CMK (cell line): ENCODE data around the gene COPS2.

Experiments used
- DNase-seq: peaks from one replicate; pipeline ENCODE4 v3.0.0-alpha.2; 2010; ENCODE audit warnings: low read depth

Gene COPS2

DNA sequence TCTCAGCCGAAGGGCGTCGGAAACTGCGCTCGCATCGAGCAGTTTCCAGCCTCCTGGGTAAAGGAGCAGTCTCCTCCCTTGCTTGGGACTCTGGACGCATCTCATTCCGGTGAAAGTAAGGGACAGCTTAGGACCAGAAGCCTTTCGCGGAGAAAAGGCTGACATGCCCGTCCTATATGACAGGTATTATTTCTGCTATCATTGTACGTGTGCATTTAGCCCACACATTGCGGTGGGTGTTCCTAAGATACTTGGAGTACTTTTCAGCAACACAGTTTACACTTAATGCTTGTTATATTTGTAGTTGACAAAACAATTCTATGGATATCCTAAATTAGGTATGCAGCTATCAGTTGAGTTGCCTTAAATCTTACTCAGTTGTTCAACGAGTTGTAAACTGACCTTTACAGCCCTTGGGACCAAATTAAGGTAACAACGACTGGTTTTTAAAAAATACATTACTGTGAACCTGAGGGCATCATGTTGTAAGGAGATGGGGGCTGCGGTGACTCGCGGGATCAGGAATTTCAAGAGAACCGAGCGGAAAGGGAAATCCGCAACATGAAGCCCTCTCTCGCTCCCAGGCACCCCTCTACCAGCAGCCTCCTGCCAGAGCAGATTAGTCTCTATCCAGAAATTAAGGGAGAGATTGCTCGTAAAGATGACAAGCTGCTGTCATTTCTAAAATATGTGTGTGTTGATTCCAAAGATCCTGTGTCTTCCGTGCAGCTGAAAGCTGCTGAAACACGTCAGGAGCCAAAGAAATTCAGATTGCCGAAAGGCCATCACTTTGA is 632 bp upstream of the COPS2 start:
- DNase-seq = no peak

DNA sequence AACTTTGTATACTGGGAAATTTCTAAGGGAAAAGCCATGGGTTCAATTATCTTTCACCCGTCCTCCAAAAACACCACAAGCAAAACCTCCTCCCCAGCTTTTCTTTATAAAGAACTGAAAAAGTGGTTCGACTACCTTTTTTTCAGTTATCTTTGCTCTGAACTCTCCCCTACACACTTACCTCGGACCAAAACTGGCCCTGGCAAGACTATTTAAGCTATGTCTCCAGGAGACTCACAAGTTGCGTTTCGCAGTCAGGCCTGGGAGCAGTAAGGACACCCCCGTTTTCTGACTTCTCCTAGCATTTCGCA is 645 bp downstream of the COPS2 start:
- no peak for DNase-seq

DNA sequence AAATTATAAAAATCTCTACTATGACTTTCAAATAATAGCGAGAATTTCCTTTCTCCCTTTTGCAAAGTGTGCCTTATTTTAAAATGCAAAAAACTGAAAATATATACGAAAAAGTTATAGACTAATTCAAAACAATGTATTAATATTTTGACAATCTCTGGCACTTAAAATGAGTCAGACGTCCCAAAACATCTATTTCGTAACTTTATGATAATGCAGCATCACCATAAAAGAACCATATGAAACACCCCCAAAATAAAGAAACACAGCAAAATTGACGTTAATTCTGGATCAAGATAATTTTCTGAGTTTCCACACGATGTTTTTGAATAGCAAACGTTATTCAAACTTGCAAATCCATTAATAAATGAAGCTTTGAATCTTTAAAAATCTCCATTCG is 1.0 kb downstream of the COPS2 start:
- DNase-seq = no peak

DNA sequence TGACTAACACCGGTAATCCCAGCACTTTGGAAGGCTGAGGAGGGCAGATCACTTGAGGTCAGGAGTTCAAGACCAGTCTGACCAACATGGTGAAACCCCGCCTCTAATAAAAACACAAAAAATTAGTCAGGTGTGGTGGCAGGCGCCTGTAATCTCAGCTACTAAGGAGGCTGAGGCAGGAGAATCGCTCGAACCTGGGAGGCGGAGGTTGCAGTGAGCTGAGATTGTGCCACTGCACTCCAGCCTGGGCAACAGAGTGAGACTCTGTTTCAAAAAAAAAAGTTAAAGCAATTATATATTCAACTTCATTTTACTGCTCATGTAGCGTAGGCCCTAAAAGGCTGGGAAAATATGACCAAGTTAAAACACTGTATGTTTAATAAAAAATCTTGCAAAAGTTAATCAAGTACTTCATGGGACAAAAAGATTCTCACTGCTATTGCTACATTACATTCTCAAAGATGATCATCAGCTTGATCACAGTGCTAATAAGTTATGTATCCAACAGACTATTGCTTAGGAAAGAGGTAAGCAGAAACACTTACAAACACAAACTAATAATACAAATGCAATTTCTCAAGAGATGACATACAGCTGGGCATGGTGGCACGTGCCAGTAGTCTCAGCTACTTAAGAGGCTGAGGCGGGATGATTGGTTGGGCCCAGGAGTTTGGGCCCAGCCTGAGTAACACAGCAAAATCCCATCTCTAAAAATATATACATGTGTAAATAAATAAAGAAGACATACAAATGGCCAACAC is 2.7 kb downstream of the COPS2 start:
- no peak for DNase-seq

DNA sequence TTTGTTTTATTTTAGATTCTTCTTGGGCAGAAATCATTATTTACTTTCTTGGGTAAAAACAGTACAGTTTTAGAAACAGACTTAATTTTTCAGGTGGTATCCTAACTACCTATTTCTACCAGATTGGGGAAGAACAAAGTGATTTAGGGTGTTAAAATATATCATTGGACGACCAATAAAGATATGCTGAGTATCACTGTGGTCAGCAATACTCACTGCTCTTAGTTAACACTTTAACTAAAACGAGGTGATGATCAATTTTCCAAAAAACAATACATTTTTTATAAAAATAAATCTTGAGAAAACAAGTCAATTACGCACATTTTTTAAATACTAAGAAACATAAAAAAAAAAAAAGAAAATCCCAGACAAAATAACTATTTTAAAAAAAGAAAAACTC is 3.6 kb downstream of the COPS2 start:
- no peak for DNase-seq

DNA sequence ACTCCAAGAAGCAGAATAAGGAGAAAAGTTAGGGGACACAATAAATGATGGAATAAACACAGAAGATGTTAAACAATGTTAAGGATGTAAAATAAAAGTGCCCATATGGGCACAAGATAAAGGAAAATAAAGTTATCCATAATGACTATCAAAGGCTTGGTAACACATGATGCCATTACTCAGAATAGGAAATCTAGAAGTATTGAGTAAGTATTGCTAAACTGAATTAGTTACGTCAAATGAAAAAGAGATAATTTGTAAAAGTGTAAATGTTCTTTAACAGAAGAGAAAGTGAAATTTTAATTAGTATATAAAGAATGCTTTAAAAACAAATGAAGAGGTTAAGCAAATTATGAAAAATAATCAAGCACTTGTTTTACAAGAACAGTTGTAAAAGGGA is 6.7 kb downstream of the COPS2 start:
- no peak for DNase-seq

DNA sequence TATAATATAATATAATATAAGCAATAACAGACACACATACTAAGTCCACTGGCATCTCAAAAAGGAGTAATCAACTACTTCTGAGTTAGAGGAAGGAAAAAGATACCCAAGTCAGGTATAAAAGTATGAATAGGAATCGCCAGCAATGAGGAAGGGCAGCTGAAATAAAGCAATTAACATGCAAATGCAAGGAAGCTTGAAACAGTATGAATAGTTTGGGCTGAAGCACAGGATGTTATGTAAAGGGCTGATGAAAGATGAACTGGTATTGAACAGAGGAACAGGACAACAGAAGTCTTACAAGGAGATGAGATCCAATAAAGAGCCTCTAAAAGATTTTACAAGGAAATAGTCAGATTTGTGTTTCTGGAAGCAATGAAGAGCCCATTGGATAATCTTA is 7.1 kb downstream of the COPS2 start:
- no peak for DNase-seq

DNA sequence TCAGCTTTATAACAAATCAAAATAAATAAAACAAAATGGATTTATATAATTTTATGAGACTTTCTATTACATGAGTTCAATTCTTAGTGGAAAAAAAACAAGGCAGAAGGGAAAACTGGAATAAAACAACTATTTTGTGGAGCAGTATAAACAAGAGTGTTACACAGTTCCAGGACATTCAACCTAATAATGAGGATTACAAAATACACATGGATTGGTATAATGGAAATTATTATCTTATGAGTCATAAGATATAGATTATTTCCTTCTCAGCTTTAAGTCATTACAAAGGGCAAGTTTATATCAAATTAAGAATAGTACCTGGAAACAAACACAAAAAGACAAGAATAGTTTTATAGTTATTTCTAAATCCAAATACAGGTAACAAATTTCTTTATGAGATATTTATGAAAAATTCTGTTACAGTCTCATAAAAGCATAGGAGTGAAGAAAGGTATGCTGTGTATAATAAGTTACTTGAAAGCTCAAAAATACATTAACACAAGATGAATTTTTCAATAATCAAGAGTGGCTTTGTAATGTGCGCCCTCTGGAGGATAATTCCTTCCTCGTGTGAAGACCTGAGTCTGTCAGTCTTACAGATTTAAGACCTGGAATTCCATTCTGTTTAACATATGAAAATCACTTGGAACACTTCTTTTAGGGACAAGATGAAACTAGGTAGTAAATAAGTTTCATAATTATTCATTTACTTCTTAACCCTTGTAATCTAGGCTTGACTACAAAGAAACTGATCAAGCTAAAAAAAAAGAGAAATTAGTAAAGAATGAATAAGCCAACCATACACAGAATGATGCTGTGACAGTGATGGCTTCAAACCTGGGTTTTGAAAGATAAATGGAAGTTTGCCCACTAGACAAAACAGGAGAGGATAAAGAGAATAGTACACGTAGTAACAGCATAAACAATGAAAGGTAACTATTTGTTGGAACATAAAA is 9.5 kb downstream of the COPS2 start:
- no peak for DNase-seq

DNA sequence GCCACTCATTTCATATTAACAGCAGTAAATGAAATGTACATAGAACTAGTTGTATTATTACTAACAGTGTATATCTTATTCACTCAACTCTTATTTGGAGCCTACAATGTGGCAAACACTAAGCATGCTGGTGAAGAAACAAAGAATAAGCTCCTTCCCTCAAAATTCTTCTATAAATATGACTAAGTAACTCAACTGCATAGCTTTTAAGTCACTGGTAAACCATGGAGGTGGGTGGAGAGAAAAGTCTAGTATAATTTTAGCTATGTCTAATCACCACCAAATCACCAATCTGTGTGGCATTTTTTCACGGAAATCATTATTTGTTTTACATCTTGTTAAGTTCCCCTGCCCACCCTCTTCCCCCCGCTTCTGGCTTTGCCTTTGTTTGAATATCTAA is 17.5 kb downstream of the COPS2 start:
- DNase-seq = no peak

DNA sequence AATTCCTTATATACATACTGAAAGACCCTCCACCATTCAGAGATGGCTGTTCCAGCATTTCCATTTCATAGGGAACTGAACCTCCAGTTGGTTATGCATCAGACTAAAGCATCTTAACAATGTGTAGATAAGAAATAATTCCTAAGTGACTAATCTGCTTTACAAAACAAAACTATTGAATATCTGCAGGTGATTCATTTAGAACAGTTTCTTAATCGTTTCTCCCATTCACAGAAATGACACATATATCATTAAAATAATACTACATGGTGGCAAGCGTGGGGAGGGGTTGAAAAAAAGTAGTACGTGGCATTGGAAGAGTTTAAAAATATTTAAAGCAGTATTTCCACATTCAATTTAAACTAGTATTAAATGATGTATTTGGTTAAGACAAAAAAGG is 19.5 kb downstream of the COPS2 start:
- no peak for DNase-seq

DNA sequence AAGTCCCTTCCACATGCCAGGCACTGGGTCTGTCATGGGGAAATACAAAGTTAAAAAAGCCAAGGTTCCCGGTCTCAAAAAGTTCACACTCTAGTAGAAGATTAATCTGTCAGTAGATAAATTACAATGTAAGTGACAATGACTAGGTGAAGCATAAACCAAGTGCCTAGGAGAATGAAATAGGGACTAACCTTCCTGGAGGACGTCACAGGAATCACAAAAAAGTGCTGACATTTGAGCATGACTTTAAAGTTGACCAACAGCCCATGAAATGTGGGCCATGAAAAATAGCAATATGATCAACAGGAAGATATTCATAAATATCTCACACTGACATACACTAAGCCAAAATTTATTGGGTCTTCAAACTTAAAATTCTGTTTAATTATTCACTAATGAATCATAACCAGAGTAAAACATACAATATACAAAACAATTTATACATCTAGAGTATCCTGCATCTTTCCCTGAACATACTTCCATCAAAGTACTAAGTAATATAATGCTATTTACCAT is 20.0 kb downstream of the COPS2 start:
- DNase-seq = no peak

DNA sequence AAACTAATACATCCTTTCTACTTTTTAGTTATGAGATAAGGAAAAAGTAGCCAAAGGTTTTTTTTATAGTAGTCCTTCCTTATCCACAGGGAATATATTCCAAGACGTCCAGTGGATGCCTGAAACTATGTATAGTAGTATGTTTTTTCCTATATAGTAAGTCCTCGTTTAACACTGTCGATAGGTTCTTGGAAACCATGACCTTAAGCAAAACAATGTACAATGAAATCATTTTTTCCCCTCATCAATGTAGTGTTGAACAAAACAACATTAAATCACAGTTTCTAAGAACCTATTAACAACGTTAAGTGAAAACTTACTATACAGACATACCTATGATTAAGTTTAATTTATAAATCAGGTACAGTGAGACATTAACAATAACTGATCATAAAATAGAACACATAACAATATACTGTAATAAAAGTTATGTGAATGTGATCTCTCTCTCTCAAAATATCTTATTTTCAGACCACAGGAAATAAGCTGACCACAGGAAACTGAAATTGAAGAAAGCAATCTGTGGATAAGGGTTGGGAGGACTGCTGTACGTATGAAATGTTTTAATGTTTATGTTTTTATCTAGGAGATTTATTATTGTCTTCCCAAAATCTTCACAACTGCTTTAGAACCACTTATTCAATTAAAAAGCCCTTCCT is 20.6 kb downstream of the COPS2 start:
- no peak for DNase-seq

DNA sequence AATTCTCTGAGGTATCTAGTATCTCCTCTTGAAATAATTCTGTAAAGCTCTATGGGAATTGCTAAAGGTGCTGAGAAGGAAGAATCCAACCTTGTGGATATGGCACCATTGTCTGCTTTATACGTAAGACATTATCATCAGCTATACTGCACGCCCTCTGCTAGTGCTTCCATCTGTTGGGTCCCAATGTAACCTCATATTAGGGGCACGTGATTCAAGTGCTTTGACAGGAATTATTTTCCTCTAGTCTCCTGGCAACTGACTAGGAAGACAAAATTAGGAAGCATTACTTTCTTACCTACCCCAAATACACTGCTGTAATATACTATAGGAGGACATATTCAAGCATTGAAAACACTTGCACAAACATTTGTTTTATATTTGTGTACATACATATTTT is 24.0 kb downstream of the COPS2 start:
- no peak for DNase-seq

DNA sequence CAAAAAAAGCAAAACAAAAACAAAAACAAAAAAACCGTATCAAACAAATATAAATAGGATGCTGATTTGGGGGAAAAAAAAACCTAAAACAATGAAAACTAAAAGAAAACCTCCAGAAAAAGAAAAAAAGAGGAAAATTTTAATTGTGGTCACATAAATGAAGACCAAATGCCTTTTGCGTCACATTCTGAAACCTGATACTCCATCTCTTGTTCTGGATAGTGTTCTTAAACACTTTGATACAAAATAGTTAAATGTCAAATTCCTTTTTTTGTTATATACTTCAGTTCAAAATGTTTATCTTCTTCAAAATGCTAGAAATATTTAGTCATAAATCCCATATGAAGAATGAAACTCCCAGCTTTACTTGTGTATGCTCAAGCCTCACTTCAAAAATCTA is 31.0 kb downstream of the COPS2 start:
- no peak for DNase-seq

DNA sequence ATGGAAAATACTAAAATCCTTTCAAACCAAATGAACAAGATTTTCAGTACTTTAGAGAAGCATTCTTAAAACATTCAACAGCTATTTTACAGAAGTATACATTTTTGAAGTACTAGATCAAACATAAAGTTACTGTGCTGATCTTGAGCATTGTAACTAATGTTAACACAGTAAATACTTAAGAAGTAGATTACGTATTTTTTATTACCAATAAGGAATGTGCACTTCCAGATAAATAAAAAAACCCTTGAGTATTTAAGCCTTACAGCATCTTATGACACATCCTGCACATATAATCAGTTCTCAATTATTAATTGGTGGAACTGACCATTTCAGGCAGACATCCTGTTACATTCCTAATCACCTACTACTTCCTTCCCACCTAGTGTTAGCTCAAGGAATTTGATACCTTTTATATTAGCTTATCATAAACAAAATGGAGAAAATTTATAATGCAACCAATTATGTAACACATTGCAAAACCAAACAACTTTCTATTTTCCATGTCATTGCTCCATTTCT is 32.8 kb downstream of the COPS2 start:
- DNase-seq = no peak

DNA sequence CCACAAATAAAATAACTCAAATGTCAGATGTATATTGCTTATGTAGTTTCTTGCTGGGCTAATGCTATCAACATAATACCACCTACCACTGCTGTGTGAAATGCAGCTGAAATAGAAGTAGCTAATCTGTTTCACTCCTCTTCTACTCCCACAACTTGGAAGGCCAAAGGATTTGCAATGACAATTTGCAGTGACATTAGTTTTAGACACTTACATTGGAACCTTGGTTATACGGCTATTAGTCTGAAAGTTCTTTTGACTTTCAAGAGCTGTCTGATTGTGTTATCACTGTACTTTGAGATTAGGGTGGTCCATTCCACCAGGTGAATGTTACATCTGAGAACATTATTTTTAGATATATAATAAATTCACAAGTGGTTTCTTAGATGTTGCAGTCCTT is 33.5 kb downstream of the COPS2 start:
- no peak for DNase-seq

DNA sequence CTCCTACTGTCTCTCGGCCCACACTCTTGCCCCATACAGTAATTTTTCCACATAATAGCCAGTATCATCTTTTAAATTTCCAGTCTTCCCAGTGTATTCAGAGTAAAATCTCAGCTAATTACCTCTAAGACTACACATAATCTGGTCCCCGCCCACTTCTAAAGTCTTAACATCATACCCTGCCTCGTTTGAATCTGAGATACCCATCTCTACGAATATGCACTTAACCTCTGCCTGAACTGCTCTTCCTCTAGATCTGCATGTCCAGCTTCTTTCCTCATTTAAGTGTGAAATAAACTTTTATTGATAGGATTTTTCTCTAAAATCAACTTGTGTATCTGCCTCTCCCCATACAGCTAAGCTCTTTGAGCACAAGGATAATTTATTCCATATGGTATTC is 34.6 kb downstream of the COPS2 start:
- no peak for DNase-seq

DNA sequence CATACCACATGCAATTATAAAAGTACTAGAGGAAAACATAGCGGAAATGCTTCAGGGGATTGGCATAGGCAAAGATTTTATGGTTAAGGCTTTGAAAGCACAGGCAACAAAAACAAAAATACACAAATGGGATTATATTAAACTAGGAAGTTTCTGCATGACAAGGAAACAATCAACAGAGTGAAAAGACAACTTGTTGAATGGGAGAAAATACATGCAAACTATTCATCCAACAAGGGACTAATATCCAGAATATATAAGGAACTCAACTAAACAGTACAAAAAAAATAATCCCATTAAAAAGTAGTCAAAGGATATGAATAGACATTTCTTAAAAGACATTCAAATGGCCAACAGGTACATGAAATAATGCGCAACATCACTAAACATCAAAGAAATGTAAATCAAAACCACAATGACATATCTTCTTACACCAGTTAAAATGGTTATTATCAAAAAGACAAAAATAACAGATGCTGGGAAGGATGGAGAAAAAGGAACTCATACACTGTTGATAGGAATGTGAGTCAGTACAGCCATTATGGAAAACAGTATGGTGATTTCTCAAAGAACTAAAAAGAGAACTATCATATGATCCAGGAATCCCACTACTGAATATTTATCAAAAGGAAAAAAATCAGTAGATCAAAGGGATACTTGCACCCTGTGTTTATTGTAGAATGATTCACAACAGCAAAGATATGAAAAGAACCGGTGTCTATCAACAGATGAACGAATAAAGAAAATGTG is 39.1 kb downstream of the COPS2 start:
- DNase-seq = no peak

DNA sequence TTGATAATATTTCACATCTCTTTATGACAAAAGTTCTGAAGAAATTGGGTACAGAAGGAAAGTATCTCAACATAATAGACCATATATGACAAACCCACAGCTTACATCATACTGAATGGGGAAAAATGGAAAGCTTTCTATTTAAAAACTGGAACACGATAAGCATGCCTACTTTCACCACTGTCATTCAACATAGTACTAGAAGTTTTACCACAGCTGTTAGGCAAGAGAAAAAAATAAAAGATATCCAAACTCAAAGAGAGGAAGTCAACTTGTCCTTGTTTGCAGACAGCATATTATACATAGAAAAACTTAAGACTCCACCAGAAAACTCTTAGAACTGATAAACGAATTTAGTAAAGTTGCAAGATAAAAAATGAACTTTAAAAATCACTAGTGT is 40.3 kb downstream of the COPS2 start:
- DNase-seq = no peak

DNA sequence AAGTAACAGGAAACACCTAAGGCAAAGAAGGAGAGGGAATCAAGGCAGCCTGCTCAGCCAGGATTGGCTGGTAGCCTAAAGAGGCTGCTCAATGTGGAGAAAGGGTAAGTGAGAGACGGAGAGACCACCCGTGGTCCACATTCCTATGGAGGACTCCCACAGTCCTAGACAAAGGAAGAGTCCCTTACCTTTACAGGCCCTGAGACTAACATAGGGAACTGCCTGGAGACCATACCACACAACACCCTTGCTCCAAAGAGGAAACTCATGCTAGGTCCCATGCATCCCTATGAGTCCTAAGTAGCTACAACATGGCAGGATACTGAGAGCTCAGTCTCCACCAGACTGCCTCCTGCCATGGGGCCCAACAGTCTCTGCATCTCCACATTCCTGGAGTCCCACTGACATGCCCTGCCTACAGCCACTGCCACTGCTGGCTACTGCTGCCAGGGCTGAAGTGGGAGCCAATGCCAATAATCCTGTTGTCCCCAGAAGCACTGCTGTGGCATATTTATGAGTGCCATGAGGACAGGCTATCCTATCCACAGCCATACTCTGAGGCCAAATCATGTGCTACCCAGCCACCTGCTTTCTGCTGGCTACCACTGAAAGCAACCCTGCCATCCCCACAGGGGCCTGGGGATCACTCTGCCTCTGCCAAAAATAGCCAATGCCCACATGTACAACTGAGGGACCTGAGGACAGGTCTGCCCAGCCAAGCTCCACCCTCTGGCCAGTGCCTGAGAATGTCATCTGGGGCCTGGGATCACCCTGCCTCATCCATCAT is 45.0 kb downstream of the COPS2 start:
- DNase-seq = no peak
